K562 (cell line): ENCODE measurements around the gene LASP1.

Experiments used
- BHLHE40 ChIP-seq: IDR thresholded peaks from 2 replicates; pipeline ENCODE4 v1.6.1; 2011; ENCODE audit warnings: low read length, improper control_type of control experiment
- L3MBTL2 ChIP-seq: fragments of 450-650 bp; IDR thresholded peaks from 2 replicates; pipeline ENCODE4 v1.6.1; 2016; ENCODE audit warnings: mild to moderate bottlenecking, moderate library complexity
- MAFK ChIP-seq: IDR thresholded peaks from 2 replicates; pipeline ENCODE4 v1.6.1; 2011; ENCODE audit warnings: low read length, improper control_type of control experiment
- POLR2A ChIP-seq: fragments of 450-650 bp; conservative IDR thresholded peaks from 2 replicates; pipeline ENCODE4 v1.6.1; 2016
- TCF7L2 ChIP-seq: fragments of 150-350 bp; IDR thresholded peaks from 2 replicates; pipeline ENCODE4 v1.6.1; 2016; ENCODE audit warnings: low read depth, mild to moderate bottlenecking, low read length, moderate library complexity
- ZNF24 ChIP-seq: fragments of 450-650 bp; IDR thresholded peaks from 2 replicates; pipeline ENCODE4 v1.6.1; 2016
- TF ChIP-seq, protein P1 (sequence below), 3 experiments: IDR thresholded peaks in 2 of 3; conservative IDR thresholded peaks in 1 of 3; 2 replicates each; pipeline ENCODE4 v1.5.1; 2011 to 2012; ENCODE audit warnings: low read length in 3 of 3, mild to moderate bottlenecking in 3 of 3, control low read depth in 2 of 3, improper control_type of control experiment in 1 of 3, inconsistent platforms in 1 of 3, low read depth in 1 of 3, mixed read lengths in 1 of 3, moderate library complexity in 1 of 3; ENCODE audit not compliant: insufficient read depth in 2 of 3
- TF ChIP-seq, protein P2 (sequence below): sonication (generic); formaldehyde crosslinking; IDR thresholded peaks from 2 replicates; pipeline ENCODE4 v1.8.0; 2022; ENCODE audit warnings: mild to moderate bottlenecking, missing genetic modification reagents, borderline replicate concordance

DNA sequence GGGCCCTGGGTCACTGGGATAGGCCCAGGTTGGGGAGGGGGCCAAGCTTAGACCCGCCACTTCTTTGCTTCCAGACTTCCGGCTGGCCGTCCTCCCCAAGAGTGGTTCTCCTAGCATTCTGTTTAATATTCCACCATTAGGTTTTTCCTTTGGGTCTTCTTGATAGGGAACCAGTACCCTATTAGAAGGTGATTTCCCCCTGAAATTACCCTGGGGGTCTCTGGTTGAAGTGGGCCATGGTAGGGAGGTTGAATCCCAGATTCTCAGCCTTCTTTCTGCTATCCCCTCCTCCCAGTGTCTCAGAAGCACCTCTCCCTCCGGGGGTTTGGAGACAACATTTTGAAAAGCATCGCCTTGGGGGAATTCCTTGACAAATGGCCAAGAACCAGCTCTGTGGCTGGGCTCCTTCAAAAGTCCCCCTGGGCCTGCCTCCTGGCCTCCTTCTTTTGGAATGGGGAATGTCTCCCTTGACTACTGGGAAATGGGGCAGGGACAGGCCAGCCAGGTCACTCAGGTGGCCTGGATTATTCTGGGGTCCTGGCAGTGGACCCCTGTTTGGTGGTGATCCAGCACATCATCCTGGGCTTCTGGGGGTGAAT lies 5.7 kb downstream of the LASP1 start:
- TF ChIP-seq, protein P1, sequence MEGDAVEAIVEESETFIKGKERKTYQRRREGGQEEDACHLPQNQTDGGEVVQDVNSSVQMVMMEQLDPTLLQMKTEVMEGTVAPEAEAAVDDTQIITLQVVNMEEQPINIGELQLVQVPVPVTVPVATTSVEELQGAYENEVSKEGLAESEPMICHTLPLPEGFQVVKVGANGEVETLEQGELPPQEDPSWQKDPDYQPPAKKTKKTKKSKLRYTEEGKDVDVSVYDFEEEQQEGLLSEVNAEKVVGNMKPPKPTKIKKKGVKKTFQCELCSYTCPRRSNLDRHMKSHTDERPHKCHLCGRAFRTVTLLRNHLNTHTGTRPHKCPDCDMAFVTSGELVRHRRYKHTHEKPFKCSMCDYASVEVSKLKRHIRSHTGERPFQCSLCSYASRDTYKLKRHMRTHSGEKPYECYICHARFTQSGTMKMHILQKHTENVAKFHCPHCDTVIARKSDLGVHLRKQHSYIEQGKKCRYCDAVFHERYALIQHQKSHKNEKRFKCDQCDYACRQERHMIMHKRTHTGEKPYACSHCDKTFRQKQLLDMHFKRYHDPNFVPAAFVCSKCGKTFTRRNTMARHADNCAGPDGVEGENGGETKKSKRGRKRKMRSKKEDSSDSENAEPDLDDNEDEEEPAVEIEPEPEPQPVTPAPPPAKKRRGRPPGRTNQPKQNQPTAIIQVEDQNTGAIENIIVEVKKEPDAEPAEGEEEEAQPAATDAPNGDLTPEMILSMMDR (IDR thresholded peaks at IDR 0.05 in 2 of 3, conservative IDR thresholded peaks at IDR 0.05 in 1 of 3; ENCODE audit: insufficient read depth in 2 of 3, low read depth in 1 of 3, low read length in 3 of 3) = no peak
- TF ChIP-seq BHLHE40 (no peak), MAFK (no peak), POLR2A (no peak), TCF7L2 (no peak), L3MBTL2 (no peak), ZNF24 (no peak)
- TF ChIP-seq, protein P2, sequence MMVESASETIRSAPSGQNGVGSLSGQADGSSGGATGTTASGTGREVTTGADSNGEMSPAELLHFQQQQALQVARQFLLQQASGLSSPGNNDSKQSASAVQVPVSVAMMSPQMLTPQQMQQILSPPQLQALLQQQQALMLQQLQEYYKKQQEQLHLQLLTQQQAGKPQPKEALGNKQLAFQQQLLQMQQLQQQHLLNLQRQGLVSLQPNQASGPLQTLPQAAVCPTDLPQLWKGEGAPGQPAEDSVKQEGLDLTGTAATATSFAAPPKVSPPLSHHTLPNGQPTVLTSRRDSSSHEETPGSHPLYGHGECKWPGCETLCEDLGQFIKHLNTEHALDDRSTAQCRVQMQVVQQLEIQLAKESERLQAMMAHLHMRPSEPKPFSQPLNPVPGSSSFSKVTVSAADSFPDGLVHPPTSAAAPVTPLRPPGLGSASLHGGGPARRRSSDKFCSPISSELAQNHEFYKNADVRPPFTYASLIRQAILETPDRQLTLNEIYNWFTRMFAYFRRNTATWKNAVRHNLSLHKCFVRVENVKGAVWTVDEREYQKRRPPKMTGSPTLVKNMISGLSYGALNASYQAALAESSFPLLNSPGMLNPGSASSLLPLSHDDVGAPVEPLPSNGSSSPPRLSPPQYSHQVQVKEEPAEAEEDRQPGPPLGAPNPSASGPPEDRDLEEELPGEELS (CRISPR knock-in tag) = no peak
